ENCODE measurements around the gene CORO1A. TPM values are rescaled to one million over a fixed set of nuclear protein-coding genes. Genes with fewer than 3 reads are reported as not detected.

The CORO1A gene
- total RNA-seq, 1 donor from 2014 or later, result 25.2 TPM

- TF ChIP-seq, protein P1, sequence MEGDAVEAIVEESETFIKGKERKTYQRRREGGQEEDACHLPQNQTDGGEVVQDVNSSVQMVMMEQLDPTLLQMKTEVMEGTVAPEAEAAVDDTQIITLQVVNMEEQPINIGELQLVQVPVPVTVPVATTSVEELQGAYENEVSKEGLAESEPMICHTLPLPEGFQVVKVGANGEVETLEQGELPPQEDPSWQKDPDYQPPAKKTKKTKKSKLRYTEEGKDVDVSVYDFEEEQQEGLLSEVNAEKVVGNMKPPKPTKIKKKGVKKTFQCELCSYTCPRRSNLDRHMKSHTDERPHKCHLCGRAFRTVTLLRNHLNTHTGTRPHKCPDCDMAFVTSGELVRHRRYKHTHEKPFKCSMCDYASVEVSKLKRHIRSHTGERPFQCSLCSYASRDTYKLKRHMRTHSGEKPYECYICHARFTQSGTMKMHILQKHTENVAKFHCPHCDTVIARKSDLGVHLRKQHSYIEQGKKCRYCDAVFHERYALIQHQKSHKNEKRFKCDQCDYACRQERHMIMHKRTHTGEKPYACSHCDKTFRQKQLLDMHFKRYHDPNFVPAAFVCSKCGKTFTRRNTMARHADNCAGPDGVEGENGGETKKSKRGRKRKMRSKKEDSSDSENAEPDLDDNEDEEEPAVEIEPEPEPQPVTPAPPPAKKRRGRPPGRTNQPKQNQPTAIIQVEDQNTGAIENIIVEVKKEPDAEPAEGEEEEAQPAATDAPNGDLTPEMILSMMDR (conservative IDR thresholded peaks at IDR 0.05), result no peak
- Mint-ChIP-seq H3K4me1 (no peaks in the 10 kb centered on the region), H3K9me3 (no peaks in the 10 kb centered on the region), H3K36me3 (ENCODE audit: low read depth) (no peaks in the 10 kb centered on the region), H3K27ac (ENCODE audit: unreplicated experiment) (no peak overlapping the region), H3K27me3 (ENCODE audit: low read depth) (no peaks in the 10 kb centered on the region), H3K4me3 (no peak overlapping the region)
- DNase-seq (ENCODE audit: low read depth, low spot score), result no peak
These were observed 4.2 kb upstream of the CORO1A start for GRCh38 chr16:30179195-30179594.

- H3K27ac Mint-ChIP-seq (ENCODE audit: unreplicated experiment), result no peak overlapping the region
- H3K4me3 Mint-ChIP-seq, result peak overlapping the region; percentile 57
- no peaks in the 10 kb centered on the region for H3K27me3 Mint-ChIP-seq (ENCODE audit: low read depth)
- H3K36me3 Mint-ChIP-seq (ENCODE audit: low read depth), result no peaks in the 10 kb centered on the region
- H3K9me3 Mint-ChIP-seq, result no peaks in the 10 kb centered on the region
- peaks cover 5% of the 10 kb centered on the region for H3K4me1 Mint-ChIP-seq
- DNase-seq (ENCODE audit: low read depth, low spot score), result no peak
- TF ChIP-seq, protein P1 (conservative IDR thresholded peaks at IDR 0.05), result no peak
These were observed 3.5 kb upstream of the CORO1A start for GRCh38 chr16:30179931-30180330.

GRCh38 chr16:30180741-30181140, 2.7 kb upstream of the CORO1A start:
- Mint-ChIP-seq H3K4me1 (peaks cover 5% of the 10 kb centered on the region), H3K9me3 (no peaks in the 10 kb centered on the region), H3K36me3 (ENCODE audit: low read depth) (no peaks in the 10 kb centered on the region), H3K27ac (ENCODE audit: unreplicated experiment) (no peak overlapping the region), H3K27me3 (ENCODE audit: low read depth) (no peaks in the 10 kb centered on the region), H3K4me3 (peak overlapping the region; percentile 45)
- TF ChIP-seq, protein P1 (conservative IDR thresholded peaks at IDR 0.05), result no peak
- no peak for DNase-seq (ENCODE audit: low read depth, low spot score)

DNA sequence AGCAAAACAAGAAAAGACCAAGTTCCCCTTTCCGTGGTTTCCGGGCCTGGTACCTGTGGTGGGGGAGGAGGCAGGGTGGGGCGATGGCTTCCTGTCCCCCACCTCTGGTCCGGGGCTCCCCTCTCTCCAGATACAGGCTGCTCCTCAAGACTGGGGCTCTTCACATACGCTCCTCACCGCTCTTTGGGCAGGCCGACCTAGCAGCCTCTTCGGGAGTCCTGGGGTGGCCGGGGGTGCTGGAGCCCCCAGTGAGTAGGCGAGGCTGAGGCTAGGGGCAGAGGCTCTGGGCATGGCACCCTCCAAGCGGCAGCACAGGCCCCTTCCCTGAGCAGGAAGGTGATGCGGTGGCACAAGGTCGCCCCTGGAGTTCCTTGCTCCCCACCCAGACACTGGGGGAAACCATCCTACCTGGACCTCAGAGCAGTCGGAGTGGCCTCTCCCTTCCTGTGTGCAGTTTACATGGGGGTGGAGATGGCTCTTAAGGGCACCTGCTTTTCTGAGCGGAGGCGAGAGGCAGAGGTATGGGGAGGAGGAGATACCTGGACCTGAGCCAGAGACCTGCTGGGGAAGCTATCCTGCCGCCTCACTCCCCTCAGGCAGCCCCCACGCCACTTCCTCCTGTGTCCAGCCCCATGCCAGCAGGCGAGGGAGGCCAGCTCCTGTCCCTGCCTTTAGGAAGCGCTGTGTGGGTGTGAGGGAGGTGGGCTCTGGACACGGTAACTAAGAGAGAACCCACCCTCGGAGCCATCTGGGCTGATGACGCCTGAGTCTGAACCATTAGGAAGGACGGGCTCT, 891 bp downstream of the CORO1A start:
- Mint-ChIP-seq H3K9me3 (no peaks in the 10 kb centered on the region), H3K27ac (ENCODE audit: unreplicated experiment) (no peak overlapping the region), H3K4me1 (peaks cover 5% of the 10 kb centered on the region), H3K36me3 (ENCODE audit: low read depth) (no peaks in the 10 kb centered on the region), H3K27me3 (ENCODE audit: low read depth) (no peaks in the 10 kb centered on the region), H3K4me3 (peak overlapping the region; percentile 72)
- no peak for DNase-seq (ENCODE audit: low read depth, low spot score)
- TF ChIP-seq, protein P1 (conservative IDR thresholded peaks at IDR 0.05), result no peak

GRCh38 chr16:30184891-30185682, 1.7 kb downstream of the CORO1A start:
- Mint-ChIP-seq H3K27ac (ENCODE audit: unreplicated experiment) (no peak overlapping the region), H3K4me3 (peak overlapping the region; percentile 72), H3K9me3 (no peaks in the 10 kb centered on the region), H3K36me3 (ENCODE audit: low read depth) (no peaks in the 10 kb centered on the region), H3K27me3 (ENCODE audit: low read depth) (no peaks in the 10 kb centered on the region), H3K4me1 (peaks cover 5% of the 10 kb centered on the region)
- no peak for DNase-seq (ENCODE audit: low read depth, low spot score)
- TF ChIP-seq, protein P1 (conservative IDR thresholded peaks at IDR 0.05), result no peak
